Neural cell (in vitro differentiated cells): ENCODE measurements around the gene MAMDC4. TPM values are rescaled to one million over a fixed set of nuclear protein-coding genes. Genes with fewer than 3 reads are reported as not detected.

Experiments
- H2AFZ ChIP-seq: fragments of 200-600, 300-800 bp; sonication (generic), shearing (Covaris generic); 2 replicates; pipeline ENCODE4 v1.6.0; 2014; ENCODE audit warnings: low read depth, mild to moderate bottlenecking, antibody characterized with exemption, low read length, moderate library complexity
- H3F3A ChIP-seq: fragments of 200-600 bp; shearing (Covaris generic); 2 replicates; pipeline ENCODE4 v1.6.1; 2016; ENCODE audit warnings: mild to moderate bottlenecking, moderate library complexity, mixed read lengths, antibody characterized with exemption, low read length; ENCODE audit not compliant: insufficient read depth, poor library complexity, severe bottlenecking
- H3K27ac ChIP-seq: fragments of 200-600, 300-800 bp; sonication (generic), shearing (Covaris generic); 2 replicates; pipeline ENCODE4 v1.5.1; 2014; ENCODE audit warnings: mild to moderate bottlenecking, low read length, moderate library complexity
- H3K27me3 ChIP-seq: fragments of 300-800, 200-600 bp; sonication (generic), shearing (Covaris generic); 2 replicates; pipeline ENCODE4 v1.6.0; 2014; ENCODE audit warnings: mild to moderate bottlenecking, low read depth, low read length, moderate library complexity; ENCODE audit not compliant: insufficient read depth
- H3K36me3 ChIP-seq: fragments of 300-800, 200-600 bp; sonication (generic), shearing (Covaris generic); 2 replicates; pipeline ENCODE4 v1.5.1; 2014; ENCODE audit warnings: mild to moderate bottlenecking, antibody characterized with exemption, low read length, moderate library complexity; ENCODE audit not compliant: insufficient read depth
- H3K4me2 ChIP-seq: fragments of 300-800, 200-600 bp; sonication (generic), shearing (Covaris generic); 2 replicates; pipeline ENCODE4 v1.6.0; 2014; ENCODE audit warnings: mild to moderate bottlenecking, low read length
- H3K4me3 ChIP-seq: fragments of 300-800, 200-600 bp; sonication (generic), shearing (Covaris generic); 2 replicates; pipeline ENCODE4 v1.5.1; 2014; ENCODE audit warnings: mild to moderate bottlenecking, low read length, moderate library complexity
- H3K79me2 ChIP-seq: fragments of 200-600 bp; shearing (Covaris generic); replicated peaks from 2 replicates; pipeline ENCODE4 v1.6.0; 2014; ENCODE audit warnings: mild to moderate bottlenecking, low read length, moderate library complexity; ENCODE audit not compliant: insufficient read depth
- H3K9ac ChIP-seq: fragments of 300-800, 200-600 bp; sonication (generic), shearing (Covaris generic); 2 replicates; pipeline ENCODE4 v1.6.1; 2016; ENCODE audit warnings: mild to moderate bottlenecking, low read length, mixed read lengths
- H3K9me2 ChIP-seq: fragments of 200-600 bp; shearing (Covaris generic); 2 replicates; pipeline ENCODE4 v1.6.1; 2016; ENCODE audit warnings: mild to moderate bottlenecking, low read length, mixed read lengths; ENCODE audit not compliant: insufficient read depth
- H3K9me3 ChIP-seq: fragments of 200-600, 300-800 bp; sonication (generic), shearing (Covaris generic); 2 replicates; pipeline ENCODE4 v1.6.1; 2016; ENCODE audit warnings: mild to moderate bottlenecking, mixed run types, low read length, moderate library complexity, mixed read lengths
- H4K20me1 ChIP-seq: fragments of 200-600 bp; shearing (Covaris generic); 2 replicates; pipeline ENCODE4 v1.6.1; 2016; ENCODE audit warnings: mild to moderate bottlenecking, mixed run types; ENCODE audit not compliant: insufficient read depth
- EP300 ChIP-seq: fragments of 450-650 bp; conservative IDR thresholded peaks from 2 replicates; pipeline ENCODE4 v1.6.1; 2014; ENCODE audit warnings: antibody characterized with exemption, mild to moderate bottlenecking, moderate library complexity; ENCODE audit not compliant: poor library complexity, severe bottlenecking
- EZH2 ChIP-seq: fragments of 200-600, 300-800 bp; shearing (Covaris generic), sonication (generic); IDR thresholded peaks from 2 replicates; pipeline ENCODE4 v1.6.1; 2014; ENCODE audit warnings: antibody characterized with exemption, low read length, borderline replicate concordance, mild to moderate bottlenecking; ENCODE audit not compliant: insufficient read depth, poor library complexity, severe bottlenecking
- MXI1 ChIP-seq: fragments of 450-650 bp; conservative IDR thresholded peaks from 2 replicates; pipeline ENCODE4 v1.6.1; 2014; ENCODE audit warnings: antibody characterized with exemption, mild to moderate bottlenecking; ENCODE audit not compliant: poor library complexity, severe bottlenecking
- POLR2AphosphoS5 ChIP-seq: IDR thresholded peaks from 2 replicates; pipeline ENCODE4 v1.6.1; 2012
- RAD21 ChIP-seq: fragments of 450-650 bp; conservative IDR thresholded peaks from 2 replicates; pipeline ENCODE4 v1.6.1; 2014; ENCODE audit warnings: antibody characterized with exemption, mild to moderate bottlenecking, moderate library complexity
- SMC3 ChIP-seq: fragments of 450-650 bp; conservative IDR thresholded peaks from 2 replicates; pipeline ENCODE4 v1.6.1; 2014; ENCODE audit warnings: antibody characterized with exemption, mild to moderate bottlenecking, moderate library complexity; ENCODE audit not compliant: poor library complexity
- TAF1 ChIP-seq: IDR thresholded peaks from 2 replicates; pipeline ENCODE4 v1.6.1; 2012; ENCODE audit warnings: low read depth
- polyA plus RNA-seq: library from polyadenylated mRNA; depleted of rRNA; stranded (reverse); fragments of >200 nt; gene quantifications from 2 replicates; pipeline ENCODE4 v1.2.3, GENCODE V29; 2014
- TF ChIP-seq, protein P1 (sequence below): IDR thresholded peaks from 2 replicates; pipeline ENCODE4 v1.6.1; 2012; ENCODE audit warnings: borderline replicate concordance
- TF ChIP-seq, protein P2 (sequence below): fragments of 450-650 bp; IDR thresholded peaks from 2 replicates; pipeline ENCODE4 v1.5.1; 2014; ENCODE audit warnings: antibody characterized with exemption, mild to moderate bottlenecking, moderate library complexity; ENCODE audit not compliant: poor library complexity, severe bottlenecking

Gene MAMDC4
- polyA plus RNA-seq, 1 donor from 2014 or later, result 13.1 TPM

DNA sequence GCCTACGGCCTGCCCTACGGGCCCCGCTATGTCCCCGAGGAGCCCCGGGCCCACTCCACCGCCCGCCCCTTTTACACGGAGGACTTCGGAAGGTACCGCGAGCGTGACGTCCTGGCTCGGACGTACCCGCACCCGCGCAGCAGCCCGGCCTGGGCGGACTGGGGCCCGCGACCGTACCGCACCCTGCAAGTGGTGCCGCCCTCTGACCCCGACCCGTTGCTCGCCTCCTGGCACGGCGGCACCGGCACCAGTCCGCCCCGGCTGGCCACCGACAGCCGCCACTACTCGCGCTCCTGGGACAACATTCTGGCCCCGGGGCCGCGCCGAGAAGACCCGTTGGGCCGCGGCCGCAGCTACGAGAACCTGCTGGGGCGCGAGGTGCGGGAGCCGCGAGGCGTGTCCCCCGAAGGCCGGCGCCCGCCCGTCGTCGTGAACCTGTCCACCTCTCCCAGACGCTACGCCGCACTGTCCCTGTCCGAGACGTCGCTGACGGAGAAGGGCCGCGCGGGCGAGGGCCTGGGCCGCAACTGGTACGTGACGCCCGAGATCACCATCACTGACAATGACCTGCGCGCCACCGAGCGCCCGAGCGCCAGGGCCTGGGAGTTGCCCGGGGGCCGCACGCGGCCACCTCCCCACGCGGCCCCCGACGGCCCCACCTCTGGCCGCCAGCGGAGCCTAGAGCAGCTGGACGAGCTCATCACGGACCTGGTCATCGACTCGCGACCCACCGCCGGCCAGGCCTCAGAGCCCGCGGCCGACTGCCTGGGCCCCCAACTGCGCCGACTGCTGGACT is 6.5 kb upstream of the MAMDC4 start:
- Histone ChIP-seq H3F3A (no peaks in the 10 kb centered on the region), H4K20me1 (no peaks in the 10 kb centered on the region), H3K27me3 (no peaks in the 10 kb centered on the region), H3K9me2 (no peaks in the 10 kb centered on the region), H3K9me3 (no peaks in the 10 kb centered on the region), H3K79me2 (no peaks in the 10 kb centered on the region), H3K27ac (no peak overlapping the region), H3K4me2 (no peak overlapping the region), H3K4me3 (no peak overlapping the region), H3K9ac (no peak overlapping the region), H2AFZ (no peak overlapping the region), H3K36me3 (no peaks in the 10 kb centered on the region)
- TF ChIP-seq MXI1, result no peak
- no peak for TF ChIP-seq SMC3
- TF ChIP-seq, protein P1, sequence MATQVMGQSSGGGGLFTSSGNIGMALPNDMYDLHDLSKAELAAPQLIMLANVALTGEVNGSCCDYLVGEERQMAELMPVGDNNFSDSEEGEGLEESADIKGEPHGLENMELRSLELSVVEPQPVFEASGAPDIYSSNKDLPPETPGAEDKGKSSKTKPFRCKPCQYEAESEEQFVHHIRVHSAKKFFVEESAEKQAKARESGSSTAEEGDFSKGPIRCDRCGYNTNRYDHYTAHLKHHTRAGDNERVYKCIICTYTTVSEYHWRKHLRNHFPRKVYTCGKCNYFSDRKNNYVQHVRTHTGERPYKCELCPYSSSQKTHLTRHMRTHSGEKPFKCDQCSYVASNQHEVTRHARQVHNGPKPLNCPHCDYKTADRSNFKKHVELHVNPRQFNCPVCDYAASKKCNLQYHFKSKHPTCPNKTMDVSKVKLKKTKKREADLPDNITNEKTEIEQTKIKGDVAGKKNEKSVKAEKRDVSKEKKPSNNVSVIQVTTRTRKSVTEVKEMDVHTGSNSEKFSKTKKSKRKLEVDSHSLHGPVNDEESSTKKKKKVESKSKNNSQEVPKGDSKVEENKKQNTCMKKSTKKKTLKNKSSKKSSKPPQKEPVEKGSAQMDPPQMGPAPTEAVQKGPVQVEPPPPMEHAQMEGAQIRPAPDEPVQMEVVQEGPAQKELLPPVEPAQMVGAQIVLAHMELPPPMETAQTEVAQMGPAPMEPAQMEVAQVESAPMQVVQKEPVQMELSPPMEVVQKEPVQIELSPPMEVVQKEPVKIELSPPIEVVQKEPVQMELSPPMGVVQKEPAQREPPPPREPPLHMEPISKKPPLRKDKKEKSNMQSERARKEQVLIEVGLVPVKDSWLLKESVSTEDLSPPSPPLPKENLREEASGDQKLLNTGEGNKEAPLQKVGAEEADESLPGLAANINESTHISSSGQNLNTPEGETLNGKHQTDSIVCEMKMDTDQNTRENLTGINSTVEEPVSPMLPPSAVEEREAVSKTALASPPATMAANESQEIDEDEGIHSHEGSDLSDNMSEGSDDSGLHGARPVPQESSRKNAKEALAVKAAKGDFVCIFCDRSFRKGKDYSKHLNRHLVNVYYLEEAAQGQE, result no peak
- TF ChIP-seq, protein P2, sequence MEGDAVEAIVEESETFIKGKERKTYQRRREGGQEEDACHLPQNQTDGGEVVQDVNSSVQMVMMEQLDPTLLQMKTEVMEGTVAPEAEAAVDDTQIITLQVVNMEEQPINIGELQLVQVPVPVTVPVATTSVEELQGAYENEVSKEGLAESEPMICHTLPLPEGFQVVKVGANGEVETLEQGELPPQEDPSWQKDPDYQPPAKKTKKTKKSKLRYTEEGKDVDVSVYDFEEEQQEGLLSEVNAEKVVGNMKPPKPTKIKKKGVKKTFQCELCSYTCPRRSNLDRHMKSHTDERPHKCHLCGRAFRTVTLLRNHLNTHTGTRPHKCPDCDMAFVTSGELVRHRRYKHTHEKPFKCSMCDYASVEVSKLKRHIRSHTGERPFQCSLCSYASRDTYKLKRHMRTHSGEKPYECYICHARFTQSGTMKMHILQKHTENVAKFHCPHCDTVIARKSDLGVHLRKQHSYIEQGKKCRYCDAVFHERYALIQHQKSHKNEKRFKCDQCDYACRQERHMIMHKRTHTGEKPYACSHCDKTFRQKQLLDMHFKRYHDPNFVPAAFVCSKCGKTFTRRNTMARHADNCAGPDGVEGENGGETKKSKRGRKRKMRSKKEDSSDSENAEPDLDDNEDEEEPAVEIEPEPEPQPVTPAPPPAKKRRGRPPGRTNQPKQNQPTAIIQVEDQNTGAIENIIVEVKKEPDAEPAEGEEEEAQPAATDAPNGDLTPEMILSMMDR, result no peak
- TF ChIP-seq RAD21, result no peak
- TF ChIP-seq EZH2, result no peak
- TF ChIP-seq EP300, result no peak
- no peak for TF ChIP-seq TAF1
- TF ChIP-seq POLR2AphosphoS5, result no peak

DNA sequence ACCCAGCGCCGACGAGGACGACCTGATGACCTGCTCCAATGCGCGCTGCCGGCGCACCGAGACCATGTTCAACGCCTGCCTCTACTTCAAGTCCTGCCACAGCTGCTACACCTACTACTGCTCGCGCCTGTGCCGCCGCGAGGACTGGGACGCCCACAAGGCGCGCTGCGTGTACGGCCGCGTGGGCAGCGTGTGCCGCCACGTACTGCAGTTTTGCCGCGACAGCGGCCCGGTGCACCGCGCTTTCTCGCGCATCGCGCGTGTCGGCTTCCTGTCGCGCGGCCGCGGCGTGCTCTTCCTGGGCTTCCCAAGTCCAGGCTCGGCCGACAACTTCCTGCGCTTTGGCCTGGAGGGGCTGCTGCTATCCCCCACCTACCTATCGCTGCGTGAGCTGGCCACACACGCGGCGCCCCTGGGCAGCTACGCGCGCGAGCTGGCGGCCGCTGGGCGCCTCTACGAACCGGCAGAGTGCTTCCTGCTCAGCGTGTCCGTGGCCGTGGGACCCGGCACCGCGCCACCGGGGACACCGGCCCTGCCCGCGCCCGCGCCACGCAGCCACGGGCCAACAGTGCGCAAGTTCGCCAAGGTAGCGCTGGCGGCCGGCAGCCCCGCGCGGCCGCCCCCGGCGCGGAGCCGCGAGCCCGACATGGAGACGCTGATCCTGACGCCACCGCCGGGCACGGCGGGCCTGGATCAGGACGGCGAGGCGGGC is 5.6 kb upstream of the MAMDC4 start:
- H3K9me3 ChIP-seq, result no peaks in the 10 kb centered on the region
- no peak overlapping the region for H3K4me2 ChIP-seq
- H3K9ac ChIP-seq, result no peak overlapping the region
- no peak overlapping the region for H2AFZ ChIP-seq
- no peak overlapping the region for H3K4me3 ChIP-seq
- no peaks in the 10 kb centered on the region for H3K27me3 ChIP-seq
- H3K79me2 ChIP-seq, result no peaks in the 10 kb centered on the region
- TF ChIP-seq POLR2AphosphoS5 (no peak), MXI1 (no peak), EZH2 (no peak), RAD21 (no peak), TAF1 (no peak), SMC3 (no peak), EP300 (no peak)
- TF ChIP-seq, protein P1, result no peak
- TF ChIP-seq, protein P2, result no peak
- H4K20me1 ChIP-seq, result no peaks in the 10 kb centered on the region
- H3F3A ChIP-seq, result no peaks in the 10 kb centered on the region
- H3K36me3 ChIP-seq, result no peaks in the 10 kb centered on the region
- H3K27ac ChIP-seq, result no peak overlapping the region
- H3K9me2 ChIP-seq, result no peaks in the 10 kb centered on the region
